Neural cell (in vitro differentiated cells): ENCODE measurements around the gene MED15.

Experiments
- CTCF ChIP-seq: fragments of 450-650 bp; IDR thresholded peaks from 2 replicates; pipeline ENCODE4 v1.5.1; 2014; ENCODE audit warnings: antibody characterized with exemption, mild to moderate bottlenecking, moderate library complexity; ENCODE audit not compliant: poor library complexity, severe bottlenecking
- EZH2 ChIP-seq: fragments of 200-600, 300-800 bp; shearing (Covaris generic), sonication (generic); IDR thresholded peaks from 2 replicates; pipeline ENCODE4 v1.6.1; 2014; ENCODE audit warnings: antibody characterized with exemption, low read length, borderline replicate concordance, mild to moderate bottlenecking; ENCODE audit not compliant: insufficient read depth, poor library complexity, severe bottlenecking
- POLR2AphosphoS5 ChIP-seq: IDR thresholded peaks from 2 replicates; pipeline ENCODE4 v1.6.1; 2012
- RAD21 ChIP-seq: fragments of 450-650 bp; conservative IDR thresholded peaks from 2 replicates; pipeline ENCODE4 v1.6.1; 2014; ENCODE audit warnings: antibody characterized with exemption, mild to moderate bottlenecking, moderate library complexity
- REST ChIP-seq: IDR thresholded peaks from 2 replicates; pipeline ENCODE4 v1.6.1; 2012; ENCODE audit warnings: borderline replicate concordance
- SMC3 ChIP-seq: fragments of 450-650 bp; conservative IDR thresholded peaks from 2 replicates; pipeline ENCODE4 v1.6.1; 2014; ENCODE audit warnings: antibody characterized with exemption, mild to moderate bottlenecking, moderate library complexity; ENCODE audit not compliant: poor library complexity
- TAF1 ChIP-seq: IDR thresholded peaks from 2 replicates; pipeline ENCODE4 v1.6.1; 2012; ENCODE audit warnings: low read depth

- TF ChIP-seq POLR2AphosphoS5 (no peak), CTCF (no peak), EZH2 (no peak), SMC3 (no peak), TAF1 (no peak), RAD21 (no peak), REST (no peak)
Measured at GRCh38 chr22:20506543-20507252, 712 bp upstream of the MED15 start.
